ENCODE measurements around the gene PPM1D. TPM values are rescaled to one million over a fixed set of nuclear protein-coding genes. Genes with fewer than 3 reads are reported as not detected.
"Not testable (repeated sequence)": the region's sequence is repeated elsewhere in the genome, so short reads cannot be mapped to it uniquely, and the experiment has no call there.

Gene PPM1D
- polyA plus RNA-seq, 3 donors = 3.3 to 8.2 (median 7.0) TPM

GRCh38 chr17:60647705-60648104, 47.7 kb downstream of the PPM1D start:
- H3K27ac ChIP-seq (ENCODE audit: low read depth, low read length) = no peak overlapping the region
- WGBS, 3 donors = 47 to 95% (median 93%) methylated on average over 1 of the region's 1 CpG

GRCh38 chr17:60652454-60653247, 52.7 kb downstream of the PPM1D start:
- H3K27ac ChIP-seq (ENCODE audit: low read depth, low read length) = no peak overlapping the region
- WGBS, 3 donors = 69 to 81% (median 76%) methylated on average over 2 of the region's 2 CpGs

GRCh38 chr17:60653569-60653968, 53.6 kb downstream of the PPM1D start:
- 100% methylated on average over 1 of the region's 1 CpG for WGBS, 3 donors
- no peak overlapping the region for H3K27ac ChIP-seq (ENCODE audit: low read depth, low read length)

- WGBS, 3 donors = 90 to 96% (median 95%) methylated on average over 5 of the region's 5 CpGs
- no peak overlapping the region for H3K27ac ChIP-seq (ENCODE audit: low read depth, low read length)
Measured at GRCh38 chr17:60656499-60656898, 56.5 kb downstream of the PPM1D start.

GRCh38 chr17:60659156-60659555, 59.2 kb downstream of the PPM1D start:
- no peak overlapping the region for H3K27ac ChIP-seq (ENCODE audit: low read depth, low read length)
- 80 to 91% (median 87%) methylated on average over 1 of the region's 1 CpG for WGBS, 3 donors

- WGBS, 3 donors = 89 to 95% (median 95%) methylated on average over 2 of the region's 2 CpGs
- H3K27ac ChIP-seq (ENCODE audit: low read depth, low read length) = no peak overlapping the region
Measured at GRCh38 chr17:60661489-60661888, 61.5 kb downstream of the PPM1D start.

- no peak overlapping the region for H3K27ac ChIP-seq (ENCODE audit: low read depth, low read length)
- 69 to 88% (median 81%) methylated on average over 1 of the region's 1 CpG for WGBS, 3 donors
Measured at GRCh38 chr17:60664022-60664421, 64.0 kb downstream of the PPM1D start.

- WGBS, 3 donors = 86 to 93% (median 89%) methylated on average over 5 of the region's 5 CpGs
- H3K27ac ChIP-seq (ENCODE audit: low read depth, low read length) = no peak overlapping the region
Measured at GRCh38 chr17:60665602-60666001, 65.6 kb downstream of the PPM1D start.

- 88 to 92% (median 90%) methylated on average over 7 of the region's 7 CpGs for WGBS, 3 donors
- H3K27ac ChIP-seq (ENCODE audit: low read depth, low read length) = not testable (repeated sequence)
Measured at GRCh38 chr17:60668741-60669140, 68.7 kb downstream of the PPM1D start.

GRCh38 chr17:60671482-60671881, 71.5 kb downstream of the PPM1D start:
- WGBS, 3 donors = 38 to 55% (median 55%) methylated on average over 2 of the region's 2 CpGs

GRCh38 chr17:60674637-60675036, 74.6 kb downstream of the PPM1D start:
- WGBS, 3 donors = 81 to 91% (median 89%) methylated on average over 7 of the region's 7 CpGs
- not testable (repeated sequence) for H3K27ac ChIP-seq (ENCODE audit: low read depth, low read length)

More at GRCh38 chr17:60671482-60671881, 71.5 kb downstream of the PPM1D start:
- no peak overlapping the region for H3K27ac ChIP-seq (ENCODE audit: low read depth, low read length)

GRCh38 chr17:60675997-60676396, 76.0 kb downstream of the PPM1D start:
- WGBS, 3 donors = 97 to 99% (median 97%) methylated on average over 6 of the region's 6 CpGs

GRCh38 chr17:60676758-60677307, 76.8 kb downstream of the PPM1D start:
- no peak overlapping the region for H3K27ac ChIP-seq (ENCODE audit: low read depth, low read length)
- WGBS, 3 donors = 25 to 29% (median 29%) methylated on average over 17 of the region's 17 CpGs

More at GRCh38 chr17:60675997-60676396, 76.0 kb downstream of the PPM1D start:
- no peak overlapping the region for H3K27ac ChIP-seq (ENCODE audit: low read depth, low read length)

- 0 to 1% (median 0%) methylated on average over 51 of the region's 51 CpGs for WGBS, 3 donors
- no peak within 1 kb of the TSS for H3K27ac ChIP-seq (ENCODE audit: low read depth, low read length)
Measured at GRCh38 chr17:60677308-60678117, 77.5 kb downstream of the PPM1D start, which contains the start of gene BCAS3. Gene BCAS3 (plus strand): TSS chr17:60677851.

- WGBS, 3 donors = 2 to 6% (median 3%) methylated on average over 6 of the region's 6 CpGs
- no peak overlapping the region for H3K27ac ChIP-seq (ENCODE audit: low read depth, low read length)
Measured at GRCh38 chr17:60678118-60678444, 78.1 kb downstream of the PPM1D start.

GRCh38 chr17:60679287-60679686, 79.3 kb downstream of the PPM1D start:
- H3K27ac ChIP-seq (ENCODE audit: low read depth, low read length) = no peak overlapping the region
- 84 to 90% (median 88%) methylated on average over 4 of the region's 4 CpGs for WGBS, 3 donors

- H3K27ac ChIP-seq (ENCODE audit: low read depth, low read length) = no peak overlapping the region
- 96 to 97% (median 96%) methylated on average over 6 of the region's 6 CpGs for WGBS, 3 donors
Measured at GRCh38 chr17:60680754-60681153, 80.8 kb downstream of the PPM1D start.

- no peak overlapping the region for H3K27ac ChIP-seq (ENCODE audit: low read depth, low read length)
- 95 to 98% (median 96%) methylated on average over 6 of the region's 7 CpGs for WGBS, 3 donors
Measured at GRCh38 chr17:60685437-60685836, 85.4 kb downstream of the PPM1D start.

- H3K27ac ChIP-seq (ENCODE audit: low read depth, low read length) = no peak overlapping the region
Measured at GRCh38 chr17:60695960-60696359, 96.0 kb downstream of the PPM1D start.

Data from adipose tissue (tissue), 3 donors.